Aortic smooth muscle cell (primary cell): ENCODE data around the gene ADARB1. TPM values are rescaled to one million over a fixed set of nuclear protein-coding genes. Genes with fewer than 3 reads are reported as not detected.

Experiments used
- total RNA-seq: library from RNA; depleted of rRNA; stranded (reverse); fragments of >200 nt; gene quantifications from 2 replicates; pipeline ENCODE4 v1.2.3, GENCODE V29; 2014

ADARB1 gene
- 4.8 and 9.1 TPM in 2 replicates for total RNA-seq

GRCh38 chr21:45074048-45074817, at the start of gene ADARB1:
TSS of gene ADARB1 (plus strand) at chr21:45074580. CDS start at chr21:45171657, 97,077 bp downstream.

Other genes with a start within 250 kb of the ADARB1 start
- 220 and 298 TPM in 2 replicates for gene PTTG1IP, start 200.9 kb upstream of the ADARB1 start, total RNA-seq
- gene ITGB2, start 153.7 kb upstream of the ADARB1 start, total RNA-seq, result 0.06 and 0.13 TPM in 2 replicates
- gene SLX9, start 134.6 kb upstream of the ADARB1 start, total RNA-seq, result 13.1 and 17.6 TPM in 2 replicates
- gene POFUT2, start 213.3 kb downstream of the ADARB1 start, total RNA-seq, result 38.7 and 40.0 TPM in 2 replicates